ENCODE measurements around the gene PRKN. TPM values are rescaled to one million over a fixed set of nuclear protein-coding genes. Genes with fewer than 3 reads are reported as not detected.
"Not testable (repeated sequence)": the region's sequence is repeated elsewhere in the genome, so short reads cannot be mapped to it uniquely, and the experiment has no call there.

Gene PRKN
- total RNA-seq, 1 donor from 2014 or later, result 1.3 TPM

- Histone ChIP-seq H3K4me1 (ENCODE audit: insufficient read depth, low read length) (no peaks in the 10 kb centered on the region), H4K20me1 (ENCODE audit: insufficient read depth, low read length) (no peaks in the 10 kb centered on the region), H3K9ac (ENCODE audit: low read length) (no peak overlapping the region), H3K27me3 (ENCODE audit: insufficient read depth, low read length) (no peaks in the 10 kb centered on the region), H3K4me3 (ENCODE audit: insufficient read depth, low read depth, low read length) (no peak overlapping the region), H3K27ac (ENCODE audit: low read depth, low read length) (no peak overlapping the region), H2AFZ (ENCODE audit: low read depth, low read length) (no peak overlapping the region), H3K9me3 (ENCODE audit: insufficient read depth, low read depth, low read length) (no peaks in the 10 kb centered on the region), H3K4me2 (ENCODE audit: low read length) (no peak overlapping the region), H3K79me2 (ENCODE audit: insufficient read depth, low read length) (no peaks in the 10 kb centered on the region), H3K36me3 (ENCODE audit: insufficient read depth, low read length) (no peaks in the 10 kb centered on the region)
- no peaks in the 10 kb centered on the region for H3K4me1 Mint-ChIP-seq (ENCODE audit: low read depth, unreplicated experiment)
- H3K9me3 Mint-ChIP-seq (ENCODE audit: unreplicated experiment), result peaks cover 5% of the 10 kb centered on the region
- FAIRE-seq (no peak), DNase-seq (ENCODE audit: low read depth) (no peak)
- no peak overlapping the region for H3K4me3 Mint-ChIP-seq (ENCODE audit: unreplicated experiment)
- TF ChIP-seq EZH2 (IDR thresholded peaks at IDR 0.05; ENCODE audit: insufficient read depth, low read length), result no peak
- no peak for TF ChIP-seq CTCF (IDR thresholded peaks at IDR 0.05; ENCODE audit: insufficient read depth, low read depth, low read length)
- no peaks in the 10 kb centered on the region for H3K36me3 Mint-ChIP-seq (ENCODE audit: low read depth, unreplicated experiment)
- H3K27me3 Mint-ChIP-seq (ENCODE audit: low read depth, unreplicated experiment), result no peaks in the 10 kb centered on the region
- H3K27ac Mint-ChIP-seq (ENCODE audit: unreplicated experiment), result no peak overlapping the region
These were observed 322.6 kb downstream of the PRKN start for GRCh38 chr6:162404951-162405350.

GRCh38 chr6:162403031-162403430 is 324.5 kb downstream of the PRKN start:
- H3K79me2 ChIP-seq (ENCODE audit: insufficient read depth, low read length), result no peaks in the 10 kb centered on the region
- Mint-ChIP-seq H3K4me1 (ENCODE audit: low read depth, unreplicated experiment) (no peaks in the 10 kb centered on the region), H3K36me3 (ENCODE audit: low read depth, unreplicated experiment) (no peaks in the 10 kb centered on the region), H3K27me3 (ENCODE audit: low read depth, unreplicated experiment) (no peaks in the 10 kb centered on the region), H3K27ac (ENCODE audit: unreplicated experiment) (no peak overlapping the region), H3K4me3 (ENCODE audit: unreplicated experiment) (no peak overlapping the region), H3K9me3 (ENCODE audit: unreplicated experiment) (peaks cover 5% of the 10 kb centered on the region)
- no peaks in the 10 kb centered on the region for H3K36me3 ChIP-seq (ENCODE audit: insufficient read depth, low read length)
- H3K9ac ChIP-seq (ENCODE audit: low read length), result no peak overlapping the region
- H4K20me1 ChIP-seq (ENCODE audit: insufficient read depth, low read length), result no peaks in the 10 kb centered on the region
- FAIRE-seq (no peak), DNase-seq (ENCODE audit: low read depth) (no peak)
- no peaks in the 10 kb centered on the region for H3K9me3 ChIP-seq (ENCODE audit: insufficient read depth, low read depth, low read length)
- H3K27me3 ChIP-seq (ENCODE audit: insufficient read depth, low read length), result no peaks in the 10 kb centered on the region
- no peak overlapping the region for H3K27ac ChIP-seq (ENCODE audit: low read depth, low read length)
- H3K4me2 ChIP-seq (ENCODE audit: low read length), result no peak overlapping the region
- TF ChIP-seq CTCF (IDR thresholded peaks at IDR 0.05; ENCODE audit: insufficient read depth, low read depth, low read length) (no peak), EZH2 (IDR thresholded peaks at IDR 0.05; ENCODE audit: insufficient read depth, low read length) (no peak)
- no peaks in the 10 kb centered on the region for H3K4me1 ChIP-seq (ENCODE audit: insufficient read depth, low read length)
- H2AFZ ChIP-seq (ENCODE audit: low read depth, low read length), result no peak overlapping the region
- no peak overlapping the region for H3K4me3 ChIP-seq (ENCODE audit: insufficient read depth, low read depth, low read length)

GRCh38 chr6:162395181-162395580 is 332.4 kb downstream of the PRKN start:
- DNase-seq (ENCODE audit: low read depth) (no peak), FAIRE-seq (no peak)
- H3K36me3 Mint-ChIP-seq (ENCODE audit: low read depth, unreplicated experiment), result no peaks in the 10 kb centered on the region
- no peak overlapping the region for H2AFZ ChIP-seq (ENCODE audit: low read depth, low read length)
- H3K9ac ChIP-seq (ENCODE audit: low read length), result no peak overlapping the region
- H3K9me3 Mint-ChIP-seq (ENCODE audit: unreplicated experiment), result no peaks in the 10 kb centered on the region
- H3K9me3 ChIP-seq (ENCODE audit: insufficient read depth, low read depth, low read length), result no peaks in the 10 kb centered on the region
- H3K27me3 Mint-ChIP-seq (ENCODE audit: low read depth, unreplicated experiment), result no peaks in the 10 kb centered on the region
- no peak overlapping the region for H3K27ac ChIP-seq (ENCODE audit: low read depth, low read length)
- H3K36me3 ChIP-seq (ENCODE audit: insufficient read depth, low read length), result no peaks in the 10 kb centered on the region
- no peaks in the 10 kb centered on the region for H3K4me1 ChIP-seq (ENCODE audit: insufficient read depth, low read length)
- no peaks in the 10 kb centered on the region for H3K4me1 Mint-ChIP-seq (ENCODE audit: low read depth, unreplicated experiment)
- no peak for TF ChIP-seq EZH2 (IDR thresholded peaks at IDR 0.05; ENCODE audit: insufficient read depth, low read length)
- TF ChIP-seq CTCF (IDR thresholded peaks at IDR 0.05; ENCODE audit: insufficient read depth, low read depth, low read length), result no peak
- no peaks in the 10 kb centered on the region for H3K27me3 ChIP-seq (ENCODE audit: insufficient read depth, low read length)
- no peak overlapping the region for H3K4me3 Mint-ChIP-seq (ENCODE audit: unreplicated experiment)
- H3K4me3 ChIP-seq (ENCODE audit: insufficient read depth, low read depth, low read length), result no peak overlapping the region
- H4K20me1 ChIP-seq (ENCODE audit: insufficient read depth, low read length), result no peaks in the 10 kb centered on the region
- no peaks in the 10 kb centered on the region for H3K79me2 ChIP-seq (ENCODE audit: insufficient read depth, low read length)
- H3K4me2 ChIP-seq (ENCODE audit: low read length), result no peak overlapping the region
- no peak overlapping the region for H3K27ac Mint-ChIP-seq (ENCODE audit: unreplicated experiment)

- not testable (repeated sequence) for H3K36me3 Mint-ChIP-seq (ENCODE audit: low read depth, unreplicated experiment); H3K4me3 Mint-ChIP-seq (ENCODE audit: unreplicated experiment); H3K4me3 ChIP-seq (ENCODE audit: insufficient read depth, low read depth, low read length); H3K27me3 Mint-ChIP-seq (ENCODE audit: low read depth, unreplicated experiment); H3K4me2 ChIP-seq (ENCODE audit: low read length); FAIRE-seq; H3K9me3 Mint-ChIP-seq (ENCODE audit: unreplicated experiment); H3K4me1 ChIP-seq (ENCODE audit: insufficient read depth, low read length); H3K27ac Mint-ChIP-seq (ENCODE audit: unreplicated experiment); H3K79me2 ChIP-seq (ENCODE audit: insufficient read depth, low read length); H3K27me3 ChIP-seq (ENCODE audit: insufficient read depth, low read length); H2AFZ ChIP-seq (ENCODE audit: low read depth, low read length); H3K9ac ChIP-seq (ENCODE audit: low read length); H3K27ac ChIP-seq (ENCODE audit: low read depth, low read length); H3K36me3 ChIP-seq (ENCODE audit: insufficient read depth, low read length); H4K20me1 ChIP-seq (ENCODE audit: insufficient read depth, low read length); H3K9me3 ChIP-seq (ENCODE audit: insufficient read depth, low read depth, low read length); H3K4me1 Mint-ChIP-seq (ENCODE audit: low read depth, unreplicated experiment)
- peak; percentile 7 for DNase-seq (ENCODE audit: low read depth)
These were observed 336.4 kb downstream of the PRKN start for GRCh38 chr6:162390961-162391811.
